ENCODE measurements around the gene GABPA.
"Not testable (repeated sequence)": the region's sequence is repeated elsewhere in the genome, so short reads cannot be mapped to it uniquely, and the experiment has no call there.

Gene GABPA

GRCh38 chr21:25742900-25743299 lies 8.1 kb downstream of the GABPA start:
- no peak for DNase-seq

- no peak for DNase-seq
Observed at GRCh38 chr21:25744854-25745253, 10.1 kb downstream of the GABPA start.

- no peak for DNase-seq
Observed at GRCh38 chr21:25750085-25750484, 15.3 kb downstream of the GABPA start.

GRCh38 chr21:25752416-25752815 lies 17.6 kb downstream of the GABPA start:
- DNase-seq: no peak

GRCh38 chr21:25756190-25756932 lies 21.6 kb downstream of the GABPA start:
- no peak for DNase-seq

GRCh38 chr21:25757531-25757930 lies 22.8 kb downstream of the GABPA start:
- no peak for DNase-seq

- no peak for DNase-seq
Observed at GRCh38 chr21:25759573-25759972, 24.8 kb downstream of the GABPA start.

GRCh38 chr21:25760061-25760460 lies 25.3 kb downstream of the GABPA start:
- DNase-seq: no peak

- DNase-seq: no peak
Observed at GRCh38 chr21:25760677-25761076, 25.9 kb downstream of the GABPA start.

- no peak for DNase-seq
Observed at GRCh38 chr21:25764065-25764464, 29.3 kb downstream of the GABPA start.

- no peak for DNase-seq
Observed at GRCh38 chr21:25767921-25768320, 33.1 kb downstream of the GABPA start.

GRCh38 chr21:25772686-25773085 lies 37.9 kb downstream of the GABPA start:
- DNase-seq: no peak

GRCh38 chr21:25776440-25776839 lies 41.7 kb downstream of the GABPA start:
- no peak for DNase-seq

- DNase-seq: not testable (repeated sequence)
Observed at GRCh38 chr21:25778126-25778875, 43.5 kb downstream of the GABPA start.

- DNase-seq: no peak
Observed at GRCh38 chr21:25788677-25789076, 53.9 kb downstream of the GABPA start.

- no peak for DNase-seq
Observed at GRCh38 chr21:25790122-25790877, 55.5 kb downstream of the GABPA start.

- DNase-seq: no peak
Observed at GRCh38 chr21:25790878-25791204, 56.1 kb downstream of the GABPA start.

- no peak for DNase-seq
Observed at GRCh38 chr21:25791319-25791718, 56.5 kb downstream of the GABPA start.

- peak; percentile 81 for DNase-seq
Observed at GRCh38 chr21:25801217-25802014, 66.6 kb downstream of the GABPA start.

GRCh38 chr21:25806060-25806459 lies 71.3 kb downstream of the GABPA start:
- no peak for DNase-seq

- no peak for DNase-seq
Observed at GRCh38 chr21:25807191-25807590, 72.4 kb downstream of the GABPA start.

- no peak for DNase-seq
Observed at GRCh38 chr21:25809013-25809412, 74.2 kb downstream of the GABPA start.

- no peak for DNase-seq
Observed at GRCh38 chr21:25811186-25811585, 76.4 kb downstream of the GABPA start.

Measured in NCI-H2029 treated with DMSO at 0.1 percent for 48 hours (cell line).